B cell (primary cell): ENCODE data around the gene PDCD6IP. TPM values are rescaled to one million over a fixed set of nuclear protein-coding genes. Genes with fewer than 3 reads are reported as not detected.

ENCODE experiments used
- ATAC-seq: fragments of 200-7000 bp; cut with Tn5 transposase; one replicate; pipeline ENCODE4 v1.10.0; 2021; ENCODE audit warnings: low read depth, mild to moderate bottlenecking, moderate number of reproducible peaks, moderate library complexity
- CTCF ChIA-PET: fragments of 350-600 bp; sonication (Branson Sonifier 250); formaldehyde crosslinking; loops from one replicate; lab custom pipeline; 2021; ENCODE audit warnings: antibody characterized with exemption, inconsistent platforms; lab: Charles Lee
- POLR2A ChIA-PET: fragments of 350-600 bp; sonication (Branson Sonifier 250); formaldehyde crosslinking; loops from one replicate; lab custom pipeline; 2021; ENCODE audit warnings: antibody characterized with exemption; lab: Charles Lee
- DNase-seq: peaks from one replicate; pipeline ENCODE4 v3.0.0; 2013
- H2AFZ ChIP-seq: 2 replicates; pipeline ENCODE4 v1.6.1; 2012; ENCODE audit warnings: mild to moderate bottlenecking, low read depth, low read length; ENCODE audit not compliant: insufficient read depth, poor library complexity, severe bottlenecking
- H3K27ac ChIP-seq, 2 donors: 1 replicate in 1 of 2; 2 replicates in 1 of 2; pipeline ENCODE4 v1.5.1; 2012 to 2013; ENCODE audit warnings: low read length in 2 of 2, mild to moderate bottlenecking in 2 of 2, moderate library complexity in 1 of 2
- H3K27me3 ChIP-seq, 4 experiments: fragments of 200-600 bp in 1 of 4; sonication (generic) in 1 of 4; replicated peaks in 1 of 4; 1 replicate in 2 of 4; 2 replicates in 2 of 4; pipeline versions ENCODE4 v1.6.1 to v1.7.0; 2013 to 2016; ENCODE audit warnings: low read length in 3 of 4, mild to moderate bottlenecking in 2 of 4, mixed read lengths in 1 of 4, moderate library complexity in 1 of 4; ENCODE audit not compliant: insufficient read depth in 4 of 4, control insufficient read depth in 3 of 4; ENCODE audit errors: control extremely low read depth in 1 of 4
- H3K36me3 ChIP-seq, 2 experiments: replicated peaks in 1 of 2; 1 replicate in 1 of 2; 2 replicates in 1 of 2; pipeline versions ENCODE4 v1.6.1 to v1.7.1; 2013; ENCODE audit warnings: low read length in 1 of 2; ENCODE audit not compliant: insufficient read depth in 2 of 2, control insufficient read depth in 1 of 2; ENCODE audit errors: control extremely low read depth in 1 of 2, extremely low read depth in 1 of 2
- H3K4me1 ChIP-seq, 2 donors: fragments of 200-600 bp in 1 of 2; sonication (generic) in 1 of 2; 1 replicate in 1 of 2; 2 replicates in 1 of 2; pipeline versions ENCODE4 v1.5.1 to v1.6.1; 2013 to 2017; ENCODE audit warnings: low read length in 2 of 2; ENCODE audit not compliant: control insufficient read depth in 2 of 2, insufficient read depth in 2 of 2
- H3K4me2 ChIP-seq: replicated peaks from 2 replicates; pipeline ENCODE3; 2012; ENCODE audit warnings: mild to moderate bottlenecking, low read depth, low read length; ENCODE audit not compliant: poor library complexity, severe bottlenecking
- H3K4me3 ChIP-seq, 5 experiments: fragments of 200-600 bp in 1 of 5; sonication (generic) in 1 of 5; 1 replicate in 3 of 5; 2 replicates in 2 of 5; pipeline versions ENCODE4 v1.5.1 to v1.7.0; 2011 to 2016; ENCODE audit warnings: low read length in 4 of 5, mild to moderate bottlenecking in 4 of 5, low read depth in 2 of 5, control low read depth in 1 of 5, moderate library complexity in 1 of 5; ENCODE audit not compliant: insufficient read depth in 1 of 5; ENCODE audit errors: control extremely low read depth in 1 of 5, extremely low read depth in 1 of 5
- H3K79me2 ChIP-seq: fragments of 200-600 bp; sonication (generic); one replicate; pipeline ENCODE4 v1.6.0; 2016; ENCODE audit warnings: low read length; ENCODE audit not compliant: control insufficient read depth, insufficient read depth
- H3K9ac ChIP-seq: fragments of 200-600 bp; sonication (generic); 2 replicates; pipeline ENCODE4 v1.6.1; 2017; ENCODE audit warnings: mild to moderate bottlenecking, low read length, moderate library complexity
- H3K9me3 ChIP-seq, 3 donors: one replicate each; pipeline versions ENCODE4 v1.6.1 to v1.7.1; 2013; ENCODE audit warnings: low read length in 2 of 3; ENCODE audit not compliant: control insufficient read depth in 2 of 3, insufficient read depth in 1 of 3; ENCODE audit errors: control extremely low read depth in 1 of 3
- H4K20me1 ChIP-seq: 2 replicates; pipeline ENCODE4 v1.6.0; 2012; ENCODE audit warnings: mild to moderate bottlenecking, low read length; ENCODE audit not compliant: insufficient read depth, control insufficient read depth, poor library complexity, severe bottlenecking
- H3K27ac Mint-ChIP-seq: one replicate; pipeline ENCODE4 v1.8.0; 2021; ENCODE audit warnings: mixed read lengths
- H3K27me3 Mint-ChIP-seq: one replicate; pipeline ENCODE4 v1.8.0; 2021; ENCODE audit warnings: mixed read lengths
- H3K4me1 Mint-ChIP-seq: one replicate; pipeline ENCODE4 v1.8.0; 2021; ENCODE audit warnings: mixed read lengths
- H3K4me3 Mint-ChIP-seq: one replicate; pipeline ENCODE4 v1.8.0; 2021; ENCODE audit warnings: mixed read lengths
- H3K9me3 Mint-ChIP-seq: one replicate; pipeline ENCODE4 v1.8.0; 2022; ENCODE audit warnings: mixed read lengths; ENCODE audit not compliant: insufficient read depth
- CTCF ChIP-seq: fragments of 200-600 bp; IDR thresholded peaks from one replicate; pipeline ENCODE4 v1.8.0; 2022; ENCODE audit warnings: antibody characterized with exemption, mild to moderate bottlenecking
- EZH2 ChIP-seq: IDR thresholded peaks from 2 replicates; pipeline ENCODE4 v1.6.1; 2012; ENCODE audit warnings: borderline replicate concordance, low read depth, mild to moderate bottlenecking, moderate library complexity, low read length; ENCODE audit not compliant: insufficient read depth, poor library complexity, severe bottlenecking
- WGBS: methylation state at CpG from one replicate; pipeline ENCODE4 v1.1.5; 2013; ENCODE audit warnings: missing lambda C conversion rate; ENCODE audit not compliant: insufficient coverage; 5-methylcytosine and 5-hydroxymethylcytosine counted together
- intact Hi-C: fragments of 100-400 bp; cut with micrococcal nuclease; formaldehyde crosslinking; loops from one replicate; pipeline ENCODE4 v1.10.0; 2022
- polyA plus RNA-seq: library from polyadenylated mRNA; depleted of rRNA; stranded (reverse); fragments of >200 nt; gene quantifications from 2 replicates; pipeline ENCODE4 v1.2.3, GENCODE V29; 2012
- total RNA-seq, 2 donors: library from RNA; stranded (reverse); fragments of 120-200 nt in 1 of 2; gene quantifications; 1 replicate in 1 of 2; 2 replicates in 1 of 2; pipeline versions ENCODE4 v1.2.3 to v1.2.4, GENCODE V29; 2013 to 2022

The PDCD6IP gene
- total and polyA plus RNA-seq, 2 donors (not counting 1 experiment from before 2014, with no cell fraction given) = 103 to 276 TPM

- H3K9ac ChIP-seq = no peak overlapping the region
- DNase-seq (no peak), ATAC-seq (no peak)
- POLR2A ChIA-PET = no interaction called here
- Mint-ChIP-seq H3K27ac (no peak overlapping the region), H3K4me1 (peaks cover 9% of the 10 kb centered on the region), H3K4me3 (no peak overlapping the region), H3K27me3 (no peaks in the 10 kb centered on the region), H3K9me3 (no peaks in the 10 kb centered on the region)
- TF ChIP-seq CTCF = no peak
- no peak for TF ChIP-seq EZH2
- H3K4me1 ChIP-seq = peaks cover 3 to 4% of the 10 kb centered on the region in 2 donors
- no peaks in the 10 kb centered on the region for H4K20me1 ChIP-seq
- intact Hi-C loops = no loop called here
- 62% methylated on average over 3 of the region's 4 CpGs for WGBS
- H2AFZ ChIP-seq = no peak overlapping the region
- no peaks in the 10 kb centered on the region for H3K36me3 ChIP-seq
- H3K4me2 ChIP-seq = no peak overlapping the region
- H3K4me3 ChIP-seq = no peak overlapping the region
- CTCF ChIA-PET = interaction anchor here (1.2 kb wide), 1 partner anchor 156 kb away, joined by 4 read pairs; no protein-coding TSS in a partner anchor
- no peaks in the 10 kb centered on the region for H3K79me2 ChIP-seq
- no peaks in the 10 kb centered on the region for H3K9me3 ChIP-seq
- H3K27ac ChIP-seq = no peak overlapping the region
- no peaks in the 10 kb centered on the region for H3K27me3 ChIP-seq
These were observed 6.8 kb upstream of the PDCD6IP start for GRCh38 chr3:33791477-33792166.

- ATAC-seq = no peak
These were observed 6.1 kb upstream of the PDCD6IP start for GRCh38 chr3:33792167-33792892.

More at GRCh38 chr3:33792167-33792892, 6.1 kb upstream of the PDCD6IP start:
- Histone ChIP-seq H3K4me3 (no peak overlapping the region), H3K9ac (no peak overlapping the region), H3K36me3 (no peaks in the 10 kb centered on the region), H4K20me1 (no peaks in the 10 kb centered on the region), H2AFZ (no peak overlapping the region), H3K27me3 (no peaks in the 10 kb centered on the region), H3K9me3 (no peaks in the 10 kb centered on the region), H3K27ac (no peak overlapping the region), H3K4me2 (no peak overlapping the region), H3K4me1 (peaks cover under 1% of the 10 kb centered on the region in 2 donors), H3K79me2 (no peaks in the 10 kb centered on the region)
- no peak for DNase-seq
- H3K27me3 Mint-ChIP-seq = no peaks in the 10 kb centered on the region
- H3K4me1 Mint-ChIP-seq = peaks cover 6% of the 10 kb centered on the region
- POLR2A ChIA-PET = no interaction called here
- CTCF ChIA-PET = interaction anchor here (1.0 kb wide), 1 partner anchor 15 kb away, joined by 4 read pairs; no protein-coding TSS in a partner anchor
- no CpG with 5 or more reads among the region's 5 CpGs for WGBS
- intact Hi-C loops = no loop called here
- TF ChIP-seq CTCF (no peak), EZH2 (no peak)
- no peak overlapping the region for H3K27ac Mint-ChIP-seq
- H3K9me3 Mint-ChIP-seq = no peaks in the 10 kb centered on the region
- no peak overlapping the region for H3K4me3 Mint-ChIP-seq
